Ramos (cell line): ENCODE data around the gene GSTM2.
"Not testable (repeated sequence)": the region's sequence is repeated elsewhere in the genome, so short reads cannot be mapped to it uniquely, and the experiment has no call there.

Source experiments
- in situ Hi-C: fragments of 300-500 bp; cut with MboI; formaldehyde crosslinking; loops from one replicate; pipeline ENCODE4 v1.14.3; 2022; ENCODE audit warnings: low sequenced_read_pairs; ENCODE audit not compliant: unreplicated experiment

Gene GSTM2

GRCh38 chr1:109641861-109642260 is 26.0 kb upstream of the GSTM2 start:
- in situ Hi-C loops, result loop anchor here (5.0 kb wide), 2 partner anchors 130 to 345 kb away; no protein-coding TSS in a partner anchor

GRCh38 chr1:109642626-109643025 is 25.2 kb upstream of the GSTM2 start:
- in situ Hi-C loops, result loop anchor here (5.0 kb wide), 2 partner anchors 130 to 345 kb away; no protein-coding TSS in a partner anchor

GRCh38 chr1:109643385-109644230 is 24.2 kb upstream of the GSTM2 start:
- in situ Hi-C loops, result loop anchor here (5.0 kb wide), 2 partner anchors 129 to 344 kb away; no protein-coding TSS in a partner anchor

GRCh38 chr1:109644670-109645069 is 23.2 kb upstream of the GSTM2 start:
- in situ Hi-C loops, result loop anchor here (5.0 kb wide), 2 partner anchors 128 to 343 kb away; no protein-coding TSS in a partner anchor

- in situ Hi-C loops, result no loop called here
These were observed 18.4 kb upstream of the GSTM2 start for GRCh38 chr1:109649491-109649914.

- in situ Hi-C loops, result no loop called here
These were observed 17.2 kb upstream of the GSTM2 start for GRCh38 chr1:109650609-109651008.

GRCh38 chr1:109652402-109652801 is 15.5 kb upstream of the GSTM2 start:
- in situ Hi-C loops, result no loop called here

- in situ Hi-C loops, result no loop called here
These were observed 14.6 kb upstream of the GSTM2 start for GRCh38 chr1:109653306-109653705.

- in situ Hi-C loops, result no loop called here
These were observed 13.3 kb upstream of the GSTM2 start for GRCh38 chr1:109654519-109654918.

- in situ Hi-C loops, result no loop called here
These were observed 12.0 kb upstream of the GSTM2 start, which contains the start of gene GSTM4 for GRCh38 chr1:109655615-109656519. Gene GSTM4, plus strand, starts transcription at chr1:109656099. Its CDS starts 291 bp downstream, at chr1:109656390.

GRCh38 chr1:109657395-109657794 is 10.5 kb upstream of the GSTM2 start:
- in situ Hi-C loops, result no loop called here

GRCh38 chr1:109657970-109658369 is 9.9 kb upstream of the GSTM2 start:
- in situ Hi-C loops, result no loop called here

- in situ Hi-C loops, result no loop called here
These were observed 9.3 kb upstream of the GSTM2 start for GRCh38 chr1:109658533-109659042.

- in situ Hi-C loops, result no loop called here
These were observed 8.7 kb upstream of the GSTM2 start for GRCh38 chr1:109659145-109659544.

- in situ Hi-C loops, result no loop called here
These were observed 7.7 kb upstream of the GSTM2 start for GRCh38 chr1:109659997-109660690.

- in situ Hi-C loops, result not testable (repeated sequence)
These were observed 7.2 kb upstream of the GSTM2 start for GRCh38 chr1:109660691-109661026.

GRCh38 chr1:109661391-109661790 is 6.5 kb upstream of the GSTM2 start:
- in situ Hi-C loops, result no loop called here

GRCh38 chr1:109664671-109665070 is 3.2 kb upstream of the GSTM2 start:
- in situ Hi-C loops, result no loop called here

GRCh38 chr1:109668123-109668775 is 392 bp downstream of the GSTM2 start:
- in situ Hi-C loops, result no loop called here
